GM15510 (cell line): ENCODE data around the gene COMT.

Experiments used
- POLR2A ChIP-seq: IDR thresholded peaks from 3 replicates; pipeline ENCODE4 v1.6.1; 2011; ENCODE audit warnings: borderline replicate concordance; ENCODE audit not compliant: insufficient read length; ENCODE audit errors: extremely low read depth

The COMT gene

DNA sequence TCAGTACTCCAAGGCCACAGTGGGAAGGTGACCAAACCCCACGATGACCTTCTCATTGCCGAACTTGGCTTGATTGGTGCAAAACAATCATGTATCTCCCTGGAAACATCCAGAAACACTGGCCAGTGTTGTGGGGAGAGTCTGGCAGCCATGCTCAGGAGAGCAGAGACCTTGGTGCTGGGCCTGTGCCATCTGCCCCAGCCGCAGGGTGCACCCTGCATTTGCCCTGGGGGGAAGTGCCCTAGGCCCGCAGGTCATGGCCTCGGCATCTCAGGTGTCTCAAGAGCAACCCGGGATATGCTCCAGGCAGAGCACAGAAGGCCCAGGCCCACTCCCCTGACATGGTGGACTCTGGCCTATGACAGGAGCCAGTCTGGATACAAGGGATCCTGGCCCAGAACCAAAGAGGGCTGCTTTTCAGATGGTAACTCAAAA lies 51.4 kb downstream of the COMT start:
- no peak for TF ChIP-seq POLR2A

DNA sequence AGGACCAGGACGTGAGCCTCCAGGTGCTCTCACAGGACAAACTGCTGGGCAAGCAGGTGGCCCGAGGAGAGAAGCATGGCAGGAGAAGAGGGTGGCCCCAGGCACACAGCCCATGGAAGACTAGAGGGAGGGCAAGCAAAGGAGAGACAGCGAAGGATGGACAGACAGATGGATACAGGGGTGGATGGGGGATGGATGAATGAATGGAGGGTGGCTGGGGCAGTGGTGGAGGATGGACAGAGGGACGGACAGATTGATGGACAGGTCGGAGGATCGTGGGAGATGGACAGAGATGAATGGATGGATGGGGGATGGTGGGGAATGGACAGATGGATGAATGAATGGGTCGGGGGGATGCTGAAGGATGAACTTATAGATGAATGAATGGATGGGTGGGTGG lies 52.4 kb downstream of the COMT start:
- TF ChIP-seq POLR2A, result no peak

DNA sequence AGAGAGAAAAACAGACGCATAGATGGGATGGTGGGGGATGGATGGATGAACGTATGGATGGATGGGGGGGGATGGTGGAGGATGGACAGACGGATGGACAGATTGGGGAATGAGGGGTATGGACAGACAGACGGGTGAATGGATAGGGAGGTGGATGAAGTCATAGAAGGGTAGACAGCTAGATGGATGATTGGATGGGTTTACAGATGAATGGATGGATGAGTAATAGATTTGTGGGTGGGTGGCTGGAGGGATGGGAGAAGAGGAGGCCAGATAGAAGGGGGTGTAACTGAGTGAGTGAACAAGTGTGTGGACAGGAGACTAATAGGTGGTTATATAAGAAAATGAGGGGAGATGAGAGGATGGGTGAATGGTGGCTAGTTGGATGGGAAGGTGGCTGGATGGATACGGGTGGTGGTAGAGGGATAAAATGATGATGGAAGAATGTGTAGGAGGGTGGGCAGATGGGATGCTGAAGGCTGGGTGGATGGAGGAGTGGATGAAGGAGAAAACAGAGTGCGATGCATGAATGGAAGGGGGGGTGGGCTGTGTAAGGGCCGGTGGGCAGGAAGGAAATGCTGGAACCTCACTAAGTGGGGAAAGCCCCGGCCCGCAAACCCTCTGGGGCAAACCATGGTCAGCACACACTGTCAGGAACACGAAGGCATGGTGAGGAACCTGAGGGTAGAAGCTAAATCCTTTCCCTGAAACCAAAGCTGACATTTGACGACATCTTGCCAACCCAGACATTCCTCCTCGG lies 53.5 kb downstream of the COMT start:
- TF ChIP-seq POLR2A, result no peak

DNA sequence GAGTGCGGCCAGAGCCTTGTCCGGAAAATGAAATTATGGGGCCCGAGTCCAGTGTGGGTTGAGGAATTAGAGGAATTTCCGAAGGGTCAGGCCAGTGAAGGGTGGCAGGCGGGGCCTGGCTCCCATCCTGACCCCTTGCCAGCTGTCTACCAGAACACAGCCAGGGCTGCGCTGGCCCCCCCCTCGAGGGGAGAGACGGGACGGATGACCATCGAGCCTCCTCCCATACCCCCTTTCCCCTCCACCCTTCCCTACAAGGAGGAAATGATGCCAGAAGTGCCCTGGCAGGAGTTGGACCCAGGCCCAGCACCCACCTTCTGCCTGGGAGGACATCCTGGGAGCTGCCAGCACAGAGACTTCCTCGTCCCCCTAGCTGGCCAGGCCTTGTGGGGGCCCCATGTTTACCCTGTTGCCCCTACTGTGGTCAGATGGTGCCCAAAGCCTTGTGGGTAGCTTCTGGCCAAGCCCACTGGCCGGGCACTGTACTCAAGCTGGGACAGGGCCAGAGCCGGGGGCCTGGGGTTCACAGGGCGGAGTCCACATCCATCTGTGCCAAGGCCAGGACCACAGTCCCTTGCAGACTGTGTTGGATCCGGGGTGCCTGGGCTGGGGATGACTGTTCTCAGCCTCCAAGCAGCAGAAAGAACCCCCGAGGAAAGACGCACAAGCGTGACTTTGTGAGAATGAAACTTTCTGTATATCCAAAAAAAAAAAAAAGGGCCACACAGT lies 54.2 kb downstream of the COMT start:
- no peak for TF ChIP-seq POLR2A

DNA sequence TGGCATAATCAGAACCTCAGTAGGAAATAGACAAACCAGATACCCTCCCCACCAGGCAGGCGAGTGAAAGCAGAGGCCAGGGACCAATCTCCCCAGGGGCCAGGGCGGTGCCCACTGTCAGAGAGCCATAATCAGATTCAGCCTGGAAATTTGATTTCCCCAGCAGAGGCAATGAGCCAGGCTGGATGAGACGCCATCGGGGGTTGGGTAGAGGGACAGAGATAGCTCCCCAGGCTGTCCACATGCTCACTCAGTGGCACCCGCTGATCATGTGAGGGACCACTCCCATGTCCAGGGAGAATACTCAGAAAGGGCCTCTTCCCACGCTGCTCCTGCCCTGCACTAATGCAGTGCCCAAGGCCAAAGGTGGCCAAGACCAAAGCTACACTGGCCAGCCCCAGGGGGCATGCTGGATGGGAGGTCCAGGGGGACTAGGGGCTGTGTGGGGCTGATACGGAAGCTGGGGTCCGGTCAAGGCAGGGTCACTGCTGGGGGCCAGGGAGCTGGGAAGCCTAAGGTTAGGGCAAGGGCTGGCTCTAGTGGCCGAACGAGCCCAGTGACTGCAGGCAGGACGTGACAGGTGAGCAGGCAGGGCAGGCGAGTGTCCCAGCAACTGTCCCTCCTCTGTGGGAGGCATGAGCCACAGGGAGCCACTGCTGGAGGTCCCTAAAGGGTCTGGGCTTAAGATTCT lies 55.3 kb downstream of the COMT start:
- no peak for TF ChIP-seq POLR2A

DNA sequence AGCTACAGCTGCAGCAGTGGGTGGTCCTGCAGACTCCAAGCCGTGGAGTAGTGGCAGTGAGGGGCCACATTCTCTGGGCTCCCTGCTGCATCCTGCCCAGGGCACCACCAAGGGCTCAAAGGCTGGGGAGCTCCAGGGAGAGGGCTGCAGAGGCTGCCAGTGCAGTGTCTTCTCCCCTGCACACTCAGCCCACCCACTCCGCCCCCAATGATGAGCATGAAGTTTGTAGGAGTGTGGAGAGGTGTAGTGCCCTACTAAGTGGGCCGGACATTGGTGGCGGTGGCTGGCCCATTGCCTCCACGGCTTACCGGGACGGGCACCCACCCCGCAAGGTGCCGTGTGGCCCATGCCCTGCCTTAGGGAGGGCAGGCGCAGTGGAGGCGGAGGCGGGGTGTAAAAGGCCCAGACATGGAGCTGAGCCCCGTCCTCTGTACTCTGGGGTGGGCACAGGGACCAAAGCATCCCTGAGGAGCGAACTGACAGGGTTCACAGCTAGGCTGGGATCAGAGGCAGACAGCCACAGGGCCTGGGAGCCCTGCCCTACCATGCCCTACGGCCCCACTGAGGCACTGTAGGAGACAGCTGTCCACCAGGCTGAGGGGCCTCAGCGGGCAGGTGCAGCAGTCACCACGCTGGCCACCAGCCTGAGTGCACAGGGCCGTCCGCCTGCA lies 56.1 kb downstream of the COMT start:
- no peak for TF ChIP-seq POLR2A

DNA sequence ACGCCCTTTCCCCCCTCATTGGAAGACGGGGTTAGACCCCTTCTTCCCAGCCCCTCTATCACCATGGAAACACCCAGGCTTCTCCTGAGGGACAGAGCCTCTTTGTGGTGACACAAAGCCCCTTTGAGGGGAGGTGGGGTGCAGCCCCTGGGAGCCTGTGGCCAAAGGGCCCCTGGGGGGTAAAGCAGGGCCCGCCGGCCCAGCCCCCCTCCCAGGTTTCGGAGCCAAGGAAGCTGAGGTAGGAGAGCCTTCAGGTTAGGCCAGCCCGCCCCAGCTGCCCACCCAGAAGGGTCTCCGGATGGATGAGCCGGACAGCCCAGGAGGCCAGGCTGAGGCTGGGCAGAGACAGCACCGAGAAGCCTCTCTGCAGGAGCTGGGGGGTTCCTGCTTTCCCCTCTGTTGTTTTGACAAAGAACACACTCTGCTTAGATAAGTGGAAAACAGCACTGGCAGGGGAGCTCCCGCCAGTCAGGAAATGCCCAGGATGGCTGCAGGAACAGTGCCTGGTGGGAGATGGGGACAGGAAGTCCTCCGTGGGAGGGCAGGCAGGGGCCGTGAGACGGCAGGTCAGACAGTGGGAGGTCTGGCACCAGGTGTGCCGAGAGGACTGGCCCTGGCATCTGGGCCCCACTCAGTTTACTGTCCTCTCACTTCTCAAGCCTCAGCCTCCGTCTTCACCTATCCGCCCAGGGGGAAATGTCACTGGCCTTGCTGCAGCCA lies 56.8 kb downstream of the COMT start:
- TF ChIP-seq POLR2A, result no peak

DNA sequence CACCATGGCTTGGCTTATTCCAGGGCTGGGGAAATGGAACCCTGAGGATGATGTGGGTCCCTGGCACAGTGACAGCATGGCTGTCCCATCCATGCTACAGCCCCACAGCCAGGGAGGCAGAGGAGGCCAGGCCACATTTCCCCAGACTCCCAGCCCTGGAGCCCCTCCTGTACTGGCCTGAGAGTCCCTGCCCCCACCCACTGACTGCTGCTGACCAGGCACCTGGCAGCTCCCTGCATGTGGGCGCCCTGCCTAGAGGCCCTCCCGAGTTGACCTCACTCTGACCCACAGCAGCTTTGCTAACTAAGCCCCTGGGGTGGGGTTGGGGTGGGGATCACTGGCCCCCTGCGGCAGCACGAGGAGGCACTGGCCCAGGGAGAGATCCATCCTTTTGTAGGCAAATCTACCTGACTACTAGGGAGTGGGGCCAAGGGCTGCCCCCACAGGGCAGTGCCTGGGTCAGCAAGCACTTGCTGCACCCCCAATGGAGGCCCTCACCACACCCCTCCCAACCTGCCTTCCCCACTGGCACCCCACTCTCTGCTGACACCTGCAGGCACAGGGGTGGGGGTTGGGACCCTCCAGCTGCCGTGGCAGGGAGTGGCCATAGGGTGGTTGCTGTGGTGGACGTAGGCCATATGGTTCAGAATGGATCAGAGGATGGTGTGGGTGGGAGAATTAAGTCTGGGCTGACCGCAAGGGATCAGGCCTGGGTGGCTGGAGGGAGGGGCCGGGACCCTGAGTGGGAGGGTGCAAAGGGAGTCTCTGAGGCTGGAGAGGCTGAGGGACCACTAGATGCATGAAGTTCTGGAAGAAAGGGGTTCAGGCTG lies 57.6 kb downstream of the COMT start:
- TF ChIP-seq POLR2A, result no peak

DNA sequence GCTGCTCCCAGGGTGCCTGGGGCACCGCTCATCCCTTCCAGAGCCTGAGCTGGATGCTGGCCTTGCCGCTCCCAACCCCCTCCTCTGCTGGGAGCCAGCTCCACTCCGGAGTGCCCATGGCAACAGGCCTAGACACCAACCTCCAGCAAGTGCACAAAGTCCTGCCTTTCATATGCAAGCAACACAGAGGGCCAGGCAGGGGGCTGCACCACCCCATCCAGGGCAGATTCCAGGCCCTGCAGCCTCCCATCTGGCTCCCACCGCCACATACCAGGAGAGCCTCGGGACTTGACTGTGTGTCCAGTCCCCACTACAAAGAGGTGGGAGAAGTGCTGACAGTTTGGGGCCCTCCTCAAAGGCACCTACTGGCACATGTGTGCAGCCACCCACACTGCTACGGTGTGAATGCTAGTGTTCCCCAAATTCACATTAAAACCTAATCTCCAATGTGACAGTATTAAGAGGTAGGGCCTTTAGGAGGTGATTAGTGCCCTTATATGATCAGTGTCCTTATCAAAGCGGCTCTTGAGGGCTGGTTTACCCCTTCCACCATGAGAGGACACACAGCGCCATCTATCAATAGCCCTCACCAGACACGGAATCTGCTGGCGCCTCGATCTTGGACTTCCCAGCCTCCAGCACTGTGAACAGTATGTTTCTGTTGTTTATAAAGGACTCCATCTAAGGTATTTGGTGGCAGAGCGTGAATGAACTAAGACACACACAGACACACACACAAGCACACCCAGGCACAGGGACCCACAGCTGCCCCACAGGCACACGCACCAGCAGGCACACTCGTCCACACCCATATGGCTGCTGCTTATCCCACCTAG lies 58.9 kb downstream of the COMT start:
- TF ChIP-seq POLR2A, result no peak

DNA sequence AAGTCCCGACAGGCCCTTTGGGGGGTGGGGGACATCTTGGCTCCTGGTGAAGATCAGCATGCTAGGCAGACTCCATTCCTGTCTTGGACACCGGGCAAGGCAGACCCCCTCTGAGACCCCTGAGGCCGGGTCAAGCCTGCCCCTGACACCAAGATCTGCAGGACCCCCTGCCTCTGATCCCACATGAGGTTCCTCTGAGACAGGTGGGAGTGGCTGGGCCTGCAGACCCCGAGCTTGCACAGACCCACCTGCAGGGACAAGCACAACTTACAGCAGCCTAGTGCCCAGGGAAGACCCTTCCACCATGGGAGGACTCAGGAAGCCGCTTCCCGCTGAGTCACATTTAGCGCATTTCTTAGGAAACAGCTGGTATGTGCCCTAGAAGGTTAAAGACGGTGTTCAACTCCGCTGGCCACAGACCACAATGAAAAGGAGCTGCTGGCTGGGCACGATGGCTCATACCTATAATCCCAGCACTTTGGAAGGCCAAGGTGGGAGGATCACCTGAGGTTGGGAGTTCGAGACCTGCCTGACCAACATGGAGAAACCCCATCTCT lies 59.6 kb downstream of the COMT start:
- TF ChIP-seq POLR2A, result no peak

DNA sequence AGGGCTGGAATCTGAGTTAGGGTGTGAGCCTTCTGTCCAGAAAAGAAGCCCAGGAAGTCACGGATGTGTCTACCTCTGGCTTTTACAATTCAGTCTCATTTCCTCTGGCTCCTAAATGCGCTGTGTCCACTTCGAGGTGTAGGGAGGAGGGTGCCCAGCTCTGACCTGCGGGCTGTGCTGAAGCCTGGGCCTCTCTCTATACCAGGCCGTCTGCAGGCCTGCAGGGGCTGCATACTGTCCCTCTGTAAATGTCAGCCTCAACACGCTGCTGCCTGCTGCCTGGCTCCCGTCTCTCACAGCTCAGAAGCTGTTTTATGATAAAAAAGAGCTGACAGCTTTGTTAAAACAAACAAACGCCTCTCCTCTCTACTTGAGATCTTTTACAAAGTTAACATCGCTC lies 60.6 kb downstream of the COMT start:
- no peak for TF ChIP-seq POLR2A

DNA sequence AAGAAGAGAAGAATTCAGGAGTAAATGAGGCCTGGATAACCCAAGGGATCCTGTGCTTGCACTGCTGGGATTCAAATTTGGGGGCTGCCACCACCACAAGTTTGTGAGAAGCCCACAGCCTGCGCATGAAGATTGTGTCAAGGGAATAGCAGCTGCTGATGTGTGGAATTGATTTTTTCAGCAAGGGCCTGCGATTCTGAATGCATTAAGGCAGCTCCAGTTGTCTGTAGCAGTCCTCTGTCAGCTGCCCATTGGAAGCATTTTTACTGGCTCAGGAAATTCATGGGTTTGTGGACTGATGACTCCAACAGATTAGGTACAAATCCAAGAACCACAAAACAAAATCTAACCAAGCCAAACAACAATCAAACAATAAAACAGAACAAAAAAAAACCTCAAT lies 61.1 kb downstream of the COMT start:
- TF ChIP-seq POLR2A, result no peak

DNA sequence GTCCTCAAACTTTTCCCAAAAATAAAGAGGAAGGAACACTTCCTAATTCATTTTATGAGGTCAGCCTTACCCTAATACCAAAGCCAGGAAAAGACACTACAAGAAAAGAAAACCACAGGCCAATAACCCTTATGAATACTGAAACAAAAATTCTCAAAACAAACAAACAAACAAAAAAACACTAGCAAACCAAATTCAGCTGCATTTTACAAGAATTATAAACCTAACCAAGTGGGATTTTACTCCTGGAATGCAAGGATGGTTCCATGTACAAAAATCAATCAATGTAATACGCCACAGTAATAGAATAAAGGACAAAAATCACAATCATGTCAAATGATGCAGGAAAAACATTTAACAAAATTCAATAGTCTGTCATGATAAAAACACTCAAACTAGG lies 61.7 kb downstream of the COMT start:
- no peak for TF ChIP-seq POLR2A

DNA sequence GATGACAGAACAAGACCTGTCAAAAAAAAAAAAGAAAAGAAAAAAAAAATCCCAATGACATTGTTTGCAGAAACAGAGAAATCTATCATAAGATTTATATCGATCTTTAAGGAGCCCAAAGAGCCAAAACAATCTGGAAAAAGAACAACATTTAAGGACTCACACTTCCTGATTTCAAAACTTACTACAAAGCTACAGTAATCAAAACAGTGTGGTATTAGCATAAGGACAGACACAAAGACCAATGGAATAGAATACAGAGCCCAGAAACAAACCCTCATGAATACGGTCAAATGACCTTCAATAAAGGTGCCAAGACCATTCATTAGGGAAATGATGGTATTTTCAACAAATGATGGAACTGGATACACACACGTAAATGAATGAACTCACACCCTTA lies 62.9 kb downstream of the COMT start:
- no peak for TF ChIP-seq POLR2A
